ENCODE data around the gene SOX30.
"Not testable (repeated sequence)": the region's sequence is repeated elsewhere in the genome, so short reads cannot be mapped to it uniquely, and the experiment has no call there.

SOX30 gene

DNA sequence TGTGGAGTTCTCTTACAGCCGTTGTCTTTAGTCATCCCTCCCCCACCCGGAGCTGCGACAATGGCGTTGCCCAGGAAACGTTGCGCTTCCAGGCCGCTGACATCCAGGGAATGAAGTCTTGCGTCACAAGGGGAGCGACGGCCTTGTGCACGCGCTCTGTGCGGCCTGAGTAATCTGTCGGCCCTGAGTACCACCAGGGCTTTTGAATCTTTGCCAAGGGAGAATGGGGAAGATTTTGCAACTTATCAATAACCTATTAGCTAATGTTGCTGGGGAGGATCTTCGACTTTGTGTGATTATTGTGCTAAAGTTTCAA, at the start of gene SOX30:
SOX30 (minus strand) TSS at position 62 of the 316 bp plus-strand sequence. CDS start 360 bp downstream, outside the sequence.
- DNase-seq = no peak

DNA sequence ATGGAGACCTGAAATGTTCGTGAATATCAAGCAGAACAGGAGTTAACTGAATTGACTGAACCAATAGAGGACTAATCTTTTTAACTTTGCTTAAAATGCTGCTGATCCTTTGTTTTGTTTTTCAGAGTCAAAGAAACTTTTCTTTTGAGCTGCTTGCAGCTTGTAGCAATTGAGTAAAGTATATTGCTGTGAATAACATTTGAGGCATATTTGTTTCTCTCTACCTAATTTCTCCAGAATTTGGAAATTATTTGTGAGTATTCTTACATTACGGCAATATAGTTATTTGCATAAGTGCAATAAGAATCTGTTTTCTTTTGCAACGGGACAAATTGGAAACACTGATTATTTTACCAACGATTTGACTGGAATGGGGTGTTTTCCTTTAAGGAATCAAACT, 46.4 kb upstream of the SOX30 start:
- DNase-seq = not testable (repeated sequence)

DNA sequence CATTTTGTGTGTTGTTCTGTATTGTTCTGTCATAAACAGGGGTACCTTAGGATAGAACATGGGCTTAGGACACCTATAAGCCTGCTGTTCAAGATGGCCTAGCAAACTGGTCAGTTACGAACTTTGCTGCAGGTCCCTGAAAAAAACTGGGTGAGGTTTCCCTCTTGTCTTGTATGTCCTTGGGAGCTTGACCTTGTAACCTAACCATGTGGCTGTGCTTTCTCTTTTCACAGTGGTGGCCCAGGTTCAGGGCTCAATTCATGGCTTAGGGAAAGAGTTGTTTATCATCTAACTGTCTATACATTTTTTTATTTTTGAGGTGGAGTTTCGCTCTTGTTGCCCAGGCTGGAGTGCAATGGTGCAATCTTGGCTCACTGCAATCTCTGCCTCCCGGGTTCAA, 43.9 kb upstream of the SOX30 start:
- DNase-seq = not testable (repeated sequence)

DNA sequence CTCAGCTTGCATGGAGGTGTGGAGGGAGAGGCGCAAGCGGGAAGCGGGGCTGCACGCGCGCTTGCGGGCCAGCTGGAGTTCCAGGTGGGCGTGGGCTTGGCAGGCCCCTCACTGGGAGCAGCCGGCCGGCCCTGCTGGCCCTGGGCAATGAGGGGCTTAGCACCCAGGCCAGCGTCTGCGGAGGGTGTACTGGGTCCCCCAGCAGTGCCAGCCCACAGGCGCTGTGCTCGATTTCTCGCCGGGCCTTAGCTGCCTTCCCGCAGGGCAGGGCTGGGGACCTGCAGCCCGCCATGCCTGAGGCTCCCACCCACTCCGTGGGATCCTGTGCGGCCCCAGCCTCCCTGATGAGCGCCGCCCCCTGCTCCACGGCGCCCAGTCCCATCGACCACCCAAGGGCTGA, 41.6 kb upstream of the SOX30 start:
- DNase-seq = not testable (repeated sequence)

DNA sequence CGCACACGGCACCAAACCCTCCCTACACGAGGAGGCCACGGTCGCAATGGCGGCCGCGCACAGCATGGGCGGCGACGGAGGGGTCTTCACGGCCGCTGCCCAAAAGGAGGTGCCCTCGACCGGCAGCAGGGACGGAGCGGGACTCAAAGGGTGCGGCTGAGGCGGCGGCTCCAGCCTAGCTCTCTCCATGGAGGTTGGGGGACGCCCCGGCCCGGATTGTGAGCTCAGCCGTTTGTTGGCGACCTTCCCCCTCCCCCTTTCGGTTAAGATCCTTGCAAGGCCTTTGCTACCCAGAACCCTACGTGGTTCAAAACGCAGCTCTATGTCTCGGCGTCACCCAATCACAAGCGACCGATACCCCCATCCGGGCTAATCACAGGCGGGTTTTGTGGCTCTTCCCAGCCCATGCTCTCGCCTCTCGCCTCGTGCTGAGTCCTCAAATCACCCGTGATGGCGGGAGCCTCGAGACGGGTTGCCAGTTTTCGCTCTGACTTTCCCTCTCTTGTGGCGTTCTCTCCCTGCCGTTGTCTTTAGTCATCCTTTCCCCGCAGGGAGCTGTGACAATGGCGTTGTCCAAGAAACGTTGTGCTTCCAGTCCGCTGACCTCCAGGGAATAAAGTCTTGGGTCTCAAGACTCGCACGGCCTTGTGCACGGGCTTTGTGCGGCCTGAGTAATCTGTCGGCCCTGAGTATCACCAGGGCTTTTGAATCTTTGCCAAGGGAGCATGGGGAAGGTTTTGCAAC, 38.6 kb upstream of the SOX30 start:
- DNase-seq = no peak

DNA sequence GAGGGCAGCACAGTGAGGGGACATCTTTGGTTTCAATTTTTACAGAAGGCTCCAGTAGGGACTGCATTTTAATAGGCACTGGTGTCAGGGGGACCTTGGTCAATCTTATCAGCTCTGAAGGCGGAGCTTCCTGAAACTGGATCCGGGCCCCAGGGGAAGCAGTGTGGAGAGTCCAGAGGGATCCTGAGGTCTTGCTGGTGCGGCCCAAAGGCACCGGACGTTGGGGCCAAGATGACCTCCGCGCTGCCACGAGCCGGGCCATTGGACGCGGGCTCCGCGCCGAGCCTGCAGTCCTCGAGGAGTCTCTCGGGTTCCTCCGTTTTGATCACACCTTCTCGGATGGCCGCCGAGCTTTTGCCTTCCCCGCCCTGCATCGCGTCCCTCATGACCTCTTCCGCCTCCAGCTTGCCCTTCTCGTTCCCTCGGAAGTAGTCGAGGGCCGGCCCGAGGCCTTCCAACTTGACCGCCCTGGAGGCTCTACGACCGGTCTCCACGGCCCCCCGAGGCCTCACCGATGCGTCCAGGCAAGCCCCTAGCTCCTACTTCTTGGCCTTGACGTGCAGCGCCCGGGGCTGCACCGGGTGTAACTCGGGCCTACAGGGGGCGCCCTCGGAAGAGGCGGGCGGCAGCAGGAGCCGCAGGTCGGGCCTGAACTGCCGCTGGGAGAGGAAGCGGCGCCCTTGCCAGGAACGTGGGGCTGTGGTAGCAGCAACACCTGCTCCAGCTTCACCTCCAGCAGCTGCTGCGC, 37.9 kb upstream of the SOX30 start:
- peak; percentile 28 for DNase-seq

DNA sequence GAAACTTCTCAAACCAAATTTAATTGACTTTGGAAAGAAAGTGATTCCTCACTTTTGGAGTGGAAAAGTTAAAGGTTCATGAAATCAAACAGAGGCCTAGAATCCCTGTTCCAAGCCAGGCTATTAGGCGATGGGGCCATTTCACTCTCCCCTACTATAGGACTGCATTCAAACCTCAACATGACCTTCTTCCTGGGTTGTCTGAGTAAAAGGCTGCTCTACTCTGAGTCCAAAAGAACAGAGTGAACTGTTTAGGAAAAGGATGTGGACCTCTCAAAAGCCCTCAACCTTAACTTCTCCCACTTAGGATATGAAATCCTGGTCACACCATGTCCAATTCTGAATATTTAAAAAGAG, 34.9 kb upstream of the SOX30 start:
- DNase-seq = no peak

DNA sequence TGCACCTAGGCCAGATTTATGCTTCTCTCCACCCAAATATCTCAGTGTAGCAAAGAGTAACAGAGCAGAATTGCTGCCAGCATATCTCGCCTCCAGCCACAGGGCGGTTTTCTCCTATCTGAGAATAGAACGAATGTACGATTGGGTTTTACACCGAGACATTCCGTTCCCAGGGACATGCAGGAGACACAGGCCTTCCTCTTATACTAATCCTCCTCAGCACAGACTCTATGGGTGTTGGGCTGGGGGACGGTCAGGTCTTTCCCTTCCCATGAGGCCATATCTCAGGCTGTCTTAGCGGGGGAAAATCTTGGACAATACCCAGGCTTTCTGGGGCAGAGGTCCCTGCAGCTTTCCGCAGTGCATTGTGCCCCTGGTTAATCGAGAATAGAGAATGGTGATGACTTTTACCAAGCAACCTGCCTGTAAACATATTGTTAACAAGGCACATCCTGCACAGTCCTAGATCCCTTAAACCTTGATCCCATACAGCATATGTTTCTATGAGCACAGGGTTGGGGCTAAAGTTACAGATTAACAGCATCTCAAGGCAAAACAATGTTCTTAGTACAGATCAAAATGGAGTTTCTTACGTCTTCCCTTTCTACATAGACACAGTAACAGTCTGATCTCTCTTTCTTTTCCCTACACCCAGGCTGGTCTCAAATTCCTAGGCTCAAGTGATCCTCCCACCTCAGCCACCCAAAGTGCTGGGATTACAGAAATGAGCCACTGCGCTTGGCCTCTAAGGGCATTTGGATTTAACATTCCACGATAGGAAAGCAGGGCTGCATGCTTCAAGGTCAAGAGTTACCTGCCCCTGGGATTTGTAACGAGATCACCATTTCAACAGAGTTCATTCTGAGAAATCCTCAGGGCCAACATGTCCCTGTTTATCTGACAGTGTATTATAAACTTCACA, 34.3 kb upstream of the SOX30 start:
- not testable (repeated sequence) for DNase-seq

DNA sequence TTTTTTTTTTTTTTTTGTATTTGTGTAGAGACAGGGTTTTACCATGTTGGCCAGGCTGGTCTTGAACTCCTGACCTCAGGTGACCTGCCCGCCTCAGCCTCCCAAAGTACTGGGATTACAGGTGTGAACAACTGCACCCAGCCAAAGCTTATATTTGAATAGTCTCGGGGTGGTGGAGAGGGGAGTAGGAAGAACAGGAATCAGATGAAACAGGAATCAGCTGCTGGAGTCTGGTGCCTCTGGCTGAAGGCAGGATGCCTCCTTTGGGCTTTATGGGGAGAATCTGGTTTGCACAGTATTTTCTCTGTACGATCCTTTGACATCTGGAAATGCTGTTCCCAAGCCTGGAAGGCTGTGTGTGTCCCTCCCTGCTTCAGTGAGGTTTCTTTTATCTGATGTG, 30.0 kb upstream of the SOX30 start:
- no peak for DNase-seq

DNA sequence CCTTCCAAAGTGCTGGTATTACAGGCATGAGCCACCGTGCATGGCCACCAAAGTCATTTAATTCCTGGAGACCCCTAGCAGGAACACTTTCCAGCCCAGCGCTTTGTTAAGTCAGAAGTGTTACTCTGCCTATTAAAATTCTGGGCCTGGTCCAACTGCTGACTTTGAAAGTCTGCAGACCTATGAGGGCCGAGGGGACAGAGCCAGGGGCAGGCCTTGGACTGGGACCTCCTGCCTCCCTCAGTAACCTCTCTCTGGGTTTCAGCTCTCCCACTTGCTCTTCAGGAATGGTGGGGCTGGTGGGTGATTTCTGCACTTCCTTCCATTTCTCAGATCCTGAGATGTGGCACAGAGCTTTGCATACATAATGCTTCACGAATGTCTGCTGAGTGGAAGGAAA, 28.8 kb upstream of the SOX30 start:
- no peak for DNase-seq

DNA sequence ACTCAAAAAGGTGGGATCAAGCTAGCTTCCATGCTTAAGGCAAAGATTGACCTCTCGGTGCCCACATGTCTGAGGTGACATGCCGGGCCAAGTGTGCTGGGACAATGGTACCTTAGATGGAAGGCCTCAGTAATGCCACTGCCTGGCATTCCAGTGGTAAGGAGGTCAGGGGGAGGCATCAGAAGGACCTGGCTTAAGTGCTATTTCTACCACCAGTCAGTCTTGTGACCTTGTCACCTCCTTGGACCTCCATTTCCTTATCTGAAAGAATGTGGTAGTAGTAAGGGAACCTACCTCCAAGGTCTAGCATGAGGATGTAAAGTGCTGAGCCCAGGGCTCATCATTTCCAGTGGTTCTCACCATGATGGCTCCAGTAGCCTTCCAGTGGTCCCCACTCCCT, 28.0 kb upstream of the SOX30 start:
- no peak for DNase-seq

DNA sequence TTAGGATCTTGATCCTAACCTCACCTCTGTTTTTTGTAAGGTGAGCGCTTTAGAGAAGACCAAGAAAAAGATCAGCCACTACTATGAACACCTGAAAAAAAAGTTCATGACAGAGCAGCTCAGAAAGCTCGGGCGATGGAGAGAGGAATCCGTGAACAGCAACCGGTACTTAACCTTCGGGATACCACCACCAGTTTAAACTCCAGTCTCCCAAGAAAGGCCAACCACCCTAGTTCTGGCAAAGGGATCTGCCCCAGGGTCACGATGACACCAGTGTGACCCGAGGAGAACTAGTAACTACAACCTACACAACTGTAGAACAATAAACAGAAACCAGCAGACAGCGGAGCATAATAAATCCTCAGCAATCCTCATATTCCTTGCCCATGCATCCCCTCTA, 27.6 kb upstream of the SOX30 start:
- no peak for DNase-seq

DNA sequence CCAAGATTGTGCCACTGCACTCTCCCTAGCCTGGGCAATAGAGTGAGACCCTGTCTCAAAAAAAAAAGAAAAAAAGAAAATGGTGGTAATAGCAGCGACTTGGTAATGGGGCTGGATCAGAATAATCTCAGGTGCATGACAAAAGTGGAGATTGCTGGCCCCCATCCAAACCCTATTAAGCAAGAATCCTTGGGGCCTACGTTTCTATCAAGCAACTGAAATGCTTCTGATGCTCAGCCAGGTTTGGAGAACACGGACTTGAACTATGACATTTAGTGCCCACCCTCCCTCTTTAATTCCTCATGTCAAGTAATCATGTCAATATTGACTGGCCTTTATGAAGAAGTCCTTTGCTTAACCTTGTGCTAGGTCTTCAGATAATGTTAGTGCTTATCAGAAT, 25.7 kb upstream of the SOX30 start:
- no peak for DNase-seq

DNA sequence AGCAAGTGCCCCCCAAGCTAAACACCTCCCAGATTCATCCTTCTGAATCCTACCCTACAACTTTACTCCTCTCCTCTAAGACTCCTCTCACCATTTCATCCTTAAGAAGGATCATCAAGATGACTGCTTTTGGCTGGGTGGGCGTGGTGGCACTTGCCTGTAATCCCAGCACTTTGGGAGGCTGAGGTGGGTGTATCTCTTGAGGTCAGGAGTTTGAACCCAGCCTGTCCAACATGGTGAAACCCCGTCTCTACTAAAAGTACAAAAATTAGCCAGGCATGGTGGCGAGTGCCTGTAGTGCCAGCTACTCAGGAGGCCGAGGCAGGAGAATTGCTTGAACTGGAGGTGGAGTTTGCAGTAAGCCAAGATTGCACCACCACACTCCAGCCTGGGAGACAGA, 22.1 kb upstream of the SOX30 start:
- not testable (repeated sequence) for DNase-seq

DNA sequence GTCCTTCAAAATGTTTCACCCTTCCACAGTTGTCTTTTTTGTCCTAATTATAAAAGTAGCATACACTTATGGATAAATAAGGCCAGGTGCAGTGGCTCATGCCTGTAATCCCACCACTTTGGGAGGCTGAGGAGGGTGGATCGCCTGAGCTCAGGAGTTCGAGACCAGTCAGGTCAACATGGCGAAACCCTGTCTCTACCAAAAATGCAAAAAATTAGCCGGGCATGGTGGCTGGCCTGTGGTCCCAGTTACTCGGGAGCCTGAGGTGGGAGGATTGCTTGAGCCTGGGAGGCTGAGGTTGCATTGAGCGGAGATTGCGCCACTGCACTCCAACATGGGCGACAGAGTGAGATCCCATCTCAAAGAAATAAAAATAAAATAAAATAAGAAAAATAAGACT, 20.7 kb upstream of the SOX30 start:
- no peak for DNase-seq

DNA sequence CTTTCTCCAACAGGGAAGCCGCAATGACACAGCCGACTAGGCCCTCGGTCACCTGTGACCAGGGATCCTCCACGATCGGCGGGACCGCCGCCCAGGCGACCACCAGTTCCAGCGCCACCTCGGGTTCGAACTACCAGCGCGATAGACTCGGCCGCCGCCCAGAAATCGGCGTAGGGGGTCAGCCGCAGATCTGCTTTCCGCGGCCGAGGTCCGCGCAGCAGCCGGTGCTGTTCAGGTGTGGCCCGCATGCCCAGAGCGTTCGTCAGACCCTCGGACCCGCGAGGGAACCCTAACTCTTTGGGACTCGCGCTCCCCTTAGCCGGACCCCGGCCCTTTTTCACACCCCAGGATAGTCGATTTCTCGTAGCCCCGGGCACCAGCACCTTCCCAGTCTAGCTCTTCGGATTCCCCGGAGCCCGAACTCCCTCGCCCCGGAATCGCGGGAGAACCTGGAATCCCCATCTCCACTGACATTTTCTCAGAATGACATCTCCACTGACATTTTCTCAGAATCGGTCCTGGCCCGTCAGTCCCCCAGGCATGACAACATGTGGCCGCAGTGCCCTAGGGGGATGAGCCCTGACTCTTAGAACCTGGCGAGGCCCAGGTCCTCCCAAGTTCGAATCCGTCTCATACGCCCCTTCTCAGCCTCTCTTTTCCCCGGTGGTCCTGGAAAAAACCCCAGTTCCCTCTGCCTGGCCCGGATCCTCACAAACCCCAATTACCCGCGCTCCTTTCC, 19.5 kb upstream of the SOX30 start:
- no peak for DNase-seq

DNA sequence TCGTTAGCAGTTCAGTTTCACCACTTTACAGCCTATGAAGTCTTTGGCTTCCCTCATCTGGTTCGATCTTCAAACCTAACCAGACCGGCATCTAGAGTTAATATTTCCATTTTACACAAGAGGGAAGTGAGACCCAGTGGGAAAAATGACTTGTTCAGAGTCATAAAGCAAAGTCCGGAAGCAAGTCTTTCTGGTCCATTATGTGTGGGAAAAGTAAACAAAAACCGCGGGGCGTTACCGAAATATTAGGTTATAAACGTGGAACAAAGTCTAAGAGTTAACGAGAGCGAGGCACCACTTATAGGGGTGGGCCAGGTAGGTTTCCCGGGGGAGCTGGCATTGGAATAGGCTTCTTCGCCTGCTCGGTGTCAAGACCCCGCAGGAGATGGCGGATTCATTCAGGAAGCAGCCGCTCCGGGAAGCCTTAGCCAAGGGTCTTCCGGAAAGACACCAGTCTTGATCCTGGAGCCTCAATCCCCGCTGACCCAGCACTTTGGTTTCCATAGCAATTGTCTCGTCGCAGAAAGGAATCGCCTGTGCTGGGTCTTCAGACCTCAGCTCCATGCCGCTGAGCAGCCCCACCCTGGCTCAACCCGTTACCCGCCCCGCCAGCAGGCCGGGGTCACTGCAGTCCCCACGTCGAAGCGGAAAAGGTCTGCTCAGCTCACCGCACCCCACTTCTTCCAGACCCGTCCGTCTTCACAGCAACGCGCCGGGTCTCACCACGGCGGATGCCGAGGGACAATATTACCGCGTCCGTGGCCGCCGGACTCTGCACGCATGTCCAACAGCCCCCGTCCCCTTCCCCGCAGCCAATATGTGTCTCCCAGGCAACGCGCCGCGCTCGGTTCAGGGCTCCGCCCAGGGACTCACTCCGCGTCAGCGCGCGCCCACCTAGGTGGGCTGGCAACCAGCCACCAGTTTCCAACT, 18.7 kb upstream of the SOX30 start, which contains the start of gene C5orf52:
C5orf52 (plus strand) TSS at position 872 of the 930 bp plus-strand sequence. CDS start 82 bp downstream, outside the sequence.
- peak; percentile 32 for DNase-seq

DNA sequence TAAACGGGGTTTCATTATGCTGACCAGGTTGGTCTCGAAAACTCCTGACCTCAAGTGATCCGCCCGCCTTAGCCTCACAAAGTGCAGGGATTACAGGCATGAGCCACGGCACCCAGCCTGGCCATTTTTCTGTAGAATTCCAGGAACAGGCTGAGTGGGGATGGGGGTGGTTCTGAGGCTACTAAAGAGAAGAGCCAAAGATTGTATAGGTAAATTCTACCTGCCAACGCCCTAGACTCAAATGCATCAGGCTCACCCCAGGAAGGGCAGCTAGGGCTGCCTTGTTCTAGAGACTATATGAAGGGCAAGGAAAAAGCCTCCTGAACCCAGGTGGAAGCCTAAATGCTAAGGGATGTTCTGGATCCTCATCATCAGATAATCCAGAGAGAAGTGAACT, 17.5 kb upstream of the SOX30 start:
- DNase-seq = no peak

DNA sequence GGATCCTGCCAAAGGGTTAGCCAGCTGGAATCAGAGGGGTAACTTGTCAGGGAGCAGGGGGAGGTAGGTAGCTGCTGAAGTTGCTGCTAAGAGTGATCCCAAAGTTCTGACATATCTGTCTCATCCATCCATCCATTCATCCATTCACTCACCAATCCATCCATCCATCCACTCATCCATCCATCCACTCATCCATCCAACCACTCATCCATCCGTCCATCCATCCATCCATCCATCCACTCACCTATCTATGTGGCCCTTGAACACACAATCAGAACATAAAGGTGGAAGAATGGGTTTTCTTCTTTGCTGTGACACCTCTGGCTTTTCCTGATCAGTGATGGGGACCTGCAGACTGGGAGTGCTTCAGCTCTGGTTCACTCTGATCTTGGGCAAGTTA, 16.1 kb upstream of the SOX30 start:
- DNase-seq = no peak

DNA sequence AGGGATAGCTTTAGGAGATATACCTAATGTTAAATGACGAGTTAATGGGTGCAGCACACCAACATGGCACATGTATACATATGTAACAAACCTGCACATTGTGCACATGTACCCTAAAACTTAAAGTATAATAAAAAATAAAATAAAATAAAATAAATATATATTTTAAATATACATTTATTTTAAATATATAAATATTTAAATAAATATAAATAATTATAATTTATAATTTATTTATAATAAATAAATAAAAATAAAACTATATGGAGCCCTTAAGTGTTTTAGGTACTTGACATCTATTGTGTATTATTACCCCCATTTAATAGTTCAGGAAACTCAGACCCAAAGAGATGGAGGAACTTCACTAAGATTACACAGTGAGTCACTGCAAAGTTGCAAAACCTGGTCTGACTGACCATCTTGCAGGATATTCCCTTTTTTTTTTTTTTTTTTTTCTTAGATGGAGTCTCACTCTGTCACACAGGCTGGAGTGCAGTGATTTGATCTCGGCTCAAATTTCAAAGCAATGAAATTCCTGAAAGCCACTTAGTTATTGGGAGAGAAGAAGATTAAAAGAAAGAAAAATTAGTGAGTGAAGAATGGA, 13.3 kb upstream of the SOX30 start:
- DNase-seq = peak; percentile 15

Data from hematopoietic multipotent progenitor cell treated with erythropoietin and hydrocortisone succinate and interleukin-3 and kit ligand, for 4 days (in vitro differentiated cells).